H1 (cell line): ENCODE results near the gene LIN54. TPM values are rescaled to one million over a fixed set of nuclear protein-coding genes. Genes with fewer than 3 reads are reported as not detected.
"Not testable (repeated sequence)": the region's sequence is repeated elsewhere in the genome, so short reads cannot be mapped to it uniquely, and the experiment has no call there.

Experiments
- CTCF ChIA-PET: fragments of 300-600 bp; sonication (Branson Sonifier 250); formaldehyde crosslinking; loops from one replicate; lab custom pipeline; 2021; ENCODE audit not compliant: partially characterized antibody; lab: Charles Lee
- POLR2A ChIA-PET: fragments of 300-600 bp; sonication (Branson Sonifier 250); formaldehyde crosslinking; loops from one replicate; lab custom pipeline; 2021; ENCODE audit warnings: inconsistent platforms; ENCODE audit not compliant: partially characterized antibody; lab: Charles Lee
- DNase-seq, 2 experiments: peaks; one replicate each; pipeline versions ENCODE4 v3.0.0 to v3.0.0-alpha.2; 2010 to 2022; ENCODE audit warnings: low spot score in 2 of 2, low read depth in 1 of 2, mixed read lengths in 1 of 2
- FAIRE-seq: peaks from 2 replicates; lab custom pipeline; 2011; peaks lifted over from hg19 to GRCh38; lab: Jason Lieb, UNC
- H2AFZ ChIP-seq: 2 replicates; pipeline ENCODE4 v1.8.1; 2012; ENCODE audit warnings: low read length, inconsistent platforms
- H2AK5ac ChIP-seq: 2 replicates; pipeline ENCODE4 v1.6.1; 2013; ENCODE audit warnings: low read depth, low read length
- H2BK120ac ChIP-seq: replicated peaks from 2 replicates; pipeline ENCODE3; 2013; ENCODE audit warnings: low read depth, low read length, inconsistent platforms
- H2BK12ac ChIP-seq: 2 replicates; pipeline ENCODE4 v1.6.1; 2013; ENCODE audit warnings: low read depth, low read length
- H2BK15ac ChIP-seq: 2 replicates; pipeline ENCODE4 v1.6.1; 2013; ENCODE audit warnings: low read length
- H2BK20ac ChIP-seq: 2 replicates; pipeline ENCODE4 v1.6.1; 2013; ENCODE audit warnings: low read length
- H2BK5ac ChIP-seq: 2 replicates; pipeline ENCODE4 v1.6.1; 2013; ENCODE audit warnings: low read depth, low read length
- H3K14ac ChIP-seq: 2 replicates; pipeline ENCODE4 v1.6.1; 2013; ENCODE audit warnings: inconsistent platforms; ENCODE audit not compliant: insufficient read length
- H3K18ac ChIP-seq: 2 replicates; pipeline ENCODE4 v1.6.1; 2013; ENCODE audit warnings: low read length; ENCODE audit errors: extremely low read depth
- H3K23ac ChIP-seq: 2 replicates; pipeline ENCODE4 v1.6.1; 2013; ENCODE audit warnings: inconsistent platforms; ENCODE audit not compliant: insufficient read length
- H3K23me2 ChIP-seq: 2 replicates; pipeline ENCODE4 v1.6.1; 2013; ENCODE audit warnings: low read depth, low read length
- H3K27ac ChIP-seq: 2 replicates; pipeline ENCODE4 v1.6.1; 2011; ENCODE audit warnings: low read depth, low read length, inconsistent platforms
- H3K27me3 ChIP-seq, 4 experiments: replicated peaks in 1 of 4; 1 replicate in 1 of 4; 2 replicates in 3 of 4; pipeline versions ENCODE4 v1.6.1 to v1.8.1; 2011 to 2013; ENCODE audit warnings: low read length in 3 of 4, mild to moderate bottlenecking in 3 of 4, inconsistent platforms in 2 of 4, mixed read lengths in 2 of 4, moderate library complexity in 1 of 4; ENCODE audit not compliant: control insufficient read depth in 3 of 4, insufficient read depth in 3 of 4; ENCODE audit errors: extremely low read depth in 1 of 4
- H3K36me3 ChIP-seq, 4 experiments: 2 replicates each; pipeline versions ENCODE4 v1.6.1 to v1.8.1; 2011 to 2013; ENCODE audit warnings: mild to moderate bottlenecking in 4 of 4, low read length in 3 of 4, moderate library complexity in 2 of 4, control low read depth in 1 of 4, inconsistent platforms in 1 of 4; ENCODE audit not compliant: insufficient read depth in 4 of 4, control insufficient read depth in 2 of 4
- H3K4ac ChIP-seq: replicated peaks from 2 replicates; pipeline ENCODE3; 2013; ENCODE audit warnings: low read length, low read depth, mixed read lengths, inconsistent platforms; ENCODE audit not compliant: insufficient read length
- H3K4me1 ChIP-seq, 4 experiments: replicated peaks in 1 of 4; 1 replicate in 1 of 4; 2 replicates in 3 of 4; pipeline versions ENCODE4 v1.6.1 to v1.8.1; 2011 to 2013; ENCODE audit warnings: low read length in 3 of 4, inconsistent platforms in 2 of 4, mixed read lengths in 1 of 4; ENCODE audit not compliant: insufficient read depth in 4 of 4, control insufficient read depth in 3 of 4
- H3K4me2 ChIP-seq, 2 experiments: 2 replicates each; pipeline versions ENCODE4 v1.6.1 to v1.8.1; 2011 to 2013; ENCODE audit warnings: low read depth in 2 of 2, low read length in 2 of 2, control low read depth in 1 of 2, inconsistent platforms in 1 of 2, mild to moderate bottlenecking in 1 of 2; ENCODE audit not compliant: insufficient read depth in 1 of 2
- H3K4me3 ChIP-seq, 4 experiments: fragments of 200-600, 300-600 bp in 1 of 4; sonication (generic), shearing (Covaris generic), sonication (Bioruptor Twin) in 1 of 4; 2 replicates each; pipeline versions ENCODE4 v1.5.1 to v1.8.1; 2011 to 2016; ENCODE audit warnings: low read length in 4 of 4, low read depth in 3 of 4, control low read depth in 2 of 4, inconsistent platforms in 2 of 4, mild to moderate bottlenecking in 2 of 4, mixed read lengths in 1 of 4, moderate library complexity in 1 of 4; ENCODE audit not compliant: insufficient read depth in 2 of 4; ENCODE audit errors: extremely low read depth in 1 of 4
- H3K56ac ChIP-seq: replicated peaks from 2 replicates; pipeline ENCODE3; 2013; ENCODE audit warnings: low read depth, mild to moderate bottlenecking, mixed read lengths, low read length, inconsistent platforms; ENCODE audit not compliant: insufficient read length
- H3K79me1 ChIP-seq: 2 replicates; pipeline ENCODE4 v1.6.1; 2013; ENCODE audit warnings: low read depth, low read length, control low read depth
- H3K79me2 ChIP-seq, 2 experiments: 2 replicates each; pipeline versions ENCODE4 v1.6.1 to v1.8.1; 2012 to 2013; ENCODE audit warnings: low read length in 2 of 2, mild to moderate bottlenecking in 2 of 2, inconsistent platforms in 1 of 2; ENCODE audit not compliant: insufficient read depth in 2 of 2, control insufficient read depth in 1 of 2
- H3K9ac ChIP-seq, 4 experiments: replicated peaks in 1 of 4; 1 replicate in 1 of 4; 2 replicates in 3 of 4; pipeline versions ENCODE4 v1.6.1 to v1.8.1; 2011 to 2013; ENCODE audit warnings: low read depth in 3 of 4, low read length in 3 of 4, control low read depth in 2 of 4, mild to moderate bottlenecking in 2 of 4, moderate library complexity in 2 of 4, inconsistent platforms in 1 of 4; ENCODE audit errors: extremely low read depth in 1 of 4
- H3K9me3 ChIP-seq, 2 experiments: 2 replicates each; pipeline versions ENCODE4 v1.6.1 to v1.8.1; 2012 to 2013; ENCODE audit warnings: mild to moderate bottlenecking in 2 of 2, moderate library complexity in 2 of 2, control low read depth in 1 of 2, inconsistent platforms in 1 of 2, low read depth in 1 of 2, low read length in 1 of 2, mixed read lengths in 1 of 2; ENCODE audit not compliant: insufficient read depth in 2 of 2
- H4K20me1 ChIP-seq, 2 experiments: replicated peaks in 1 of 2; 2 replicates each; pipeline versions ENCODE3 to v1.8.1; 2011 to 2013; ENCODE audit warnings: inconsistent platforms in 2 of 2, low read length in 2 of 2, mild to moderate bottlenecking in 1 of 2; ENCODE audit not compliant: insufficient read depth in 2 of 2, control insufficient read depth in 1 of 2
- H4K5ac ChIP-seq: 2 replicates; pipeline ENCODE4 v1.6.1; 2013; ENCODE audit warnings: low read length, low read depth, mixed read lengths, inconsistent platforms; ENCODE audit not compliant: insufficient read length
- H4K8ac ChIP-seq: 2 replicates; pipeline ENCODE4 v1.8.0; 2013; ENCODE audit warnings: mild to moderate bottlenecking, moderate library complexity, low read length, inconsistent platforms; ENCODE audit not compliant: insufficient read depth; ENCODE audit errors: extremely low read depth
- H4K91ac ChIP-seq: replicated peaks from 2 replicates; pipeline ENCODE3; 2013; ENCODE audit warnings: low read length, mixed read lengths, inconsistent platforms; ENCODE audit not compliant: insufficient read length
- WGBS, 2 experiments: shearing (Covaris generic) in 1 of 2; methylation state at CpG; one replicate each; pipeline versions ENCODE4 v1.1.6 to v1.1.7; 2013 to 2015; ENCODE audit warnings: low lambda C conversion rate in 2 of 2, mixed read lengths in 2 of 2, inconsistent platforms in 1 of 2, low coverage in 1 of 2, missing lambda C conversion rate in 1 of 2; ENCODE audit not compliant: insufficient replicate concordance in 2 of 2, insufficient coverage in 1 of 2, insufficient read length in 1 of 2; ENCODE audit errors: extremely low coverage in 1 of 2, missing lambda C conversion rate in 1 of 2; 5-methylcytosine and 5-hydroxymethylcytosine counted together
- polyA plus RNA-seq, 7 experiments: library from polyadenylated mRNA; depleted of rRNA in 3 of 7; stranded (reverse) in 5 of 7; unstranded in 2 of 7; fragments of >200 nt in 5 of 7; fragments of 200-250 nt in 2 of 7; gene quantifications; 1 replicate in 5 of 7; 2 replicates in 1 of 7; 4 replicates in 1 of 7; pipeline versions ENCODE4 v1.2.1 to v1.2.3, GENCODE V29; 2011 to 2013; ENCODE audit warnings: missing spikeins in 2 of 7, mixed read lengths in 2 of 7
- total RNA-seq: library from RNA; stranded (reverse); fragmentation: NEBNext Ultra II Directional; extraction: Animal tissue kit (Norgen Biotek cat#: 25700); gene quantifications from 2 replicates; pipeline ENCODE4 v1.2.1, GENCODE V29; 2021

The LIN54 gene
- total and polyA plus RNA-seq, 2 of the 8 experiments (the other 6 are each of a cell fraction or from before 2014, with no cell fraction given) = 5.7 to 11.1 TPM

GRCh38 chr4:83003044-83003791 is 7.4 kb downstream of the LIN54 start:
- not testable (repeated sequence) for H3K23me2 ChIP-seq, H2BK5ac ChIP-seq, H3K18ac ChIP-seq, H3K56ac ChIP-seq, H2BK15ac ChIP-seq, H3K9ac ChIP-seq, H3K36me3 ChIP-seq, H2AK5ac ChIP-seq, H3K4me2 ChIP-seq, H3K27ac ChIP-seq, H3K14ac ChIP-seq, FAIRE-seq, H2AFZ ChIP-seq, H3K79me1 ChIP-seq, DNase-seq, H2BK12ac ChIP-seq, H4K8ac ChIP-seq, H3K27me3 ChIP-seq, H2BK20ac ChIP-seq, H2BK120ac ChIP-seq, H3K4me1 ChIP-seq, H4K5ac ChIP-seq, H3K4ac ChIP-seq, H4K20me1 ChIP-seq, H3K4me3 ChIP-seq, H3K23ac ChIP-seq, H3K9me3 ChIP-seq, H4K91ac ChIP-seq
- CTCF ChIA-PET = interaction anchor here (0.6 to 1.5 kb wide), 2 partner anchors 89 to 281 kb away, joined by 3 to 4 read pairs; partner anchors contain the start of gene COQ2
- POLR2A ChIA-PET = interaction anchor here (0.6 kb wide), 1 partner anchor 10 kb away, joined by 3 read pairs; no protein-coding TSS in a partner anchor
- peaks cover 0 to 18% of the 10 kb centered on the region in 2 experiments; a peak in 2 of 4 replicates for H3K79me2 ChIP-seq
- 85% methylated on average over 14 of the region's 14 CpGs; no CpG with 5 or more reads in 1 of the 2 experiments for WGBS, 2 experiments
